Measurements from ENCODE around the gene PPM1D. TPM values are rescaled to one million over a fixed set of nuclear protein-coding genes. Genes with fewer than 3 reads are reported as not detected.

PPM1D gene
- total RNA-seq, 1 donor from 2014 or later: 28.7 TPM

DNA sequence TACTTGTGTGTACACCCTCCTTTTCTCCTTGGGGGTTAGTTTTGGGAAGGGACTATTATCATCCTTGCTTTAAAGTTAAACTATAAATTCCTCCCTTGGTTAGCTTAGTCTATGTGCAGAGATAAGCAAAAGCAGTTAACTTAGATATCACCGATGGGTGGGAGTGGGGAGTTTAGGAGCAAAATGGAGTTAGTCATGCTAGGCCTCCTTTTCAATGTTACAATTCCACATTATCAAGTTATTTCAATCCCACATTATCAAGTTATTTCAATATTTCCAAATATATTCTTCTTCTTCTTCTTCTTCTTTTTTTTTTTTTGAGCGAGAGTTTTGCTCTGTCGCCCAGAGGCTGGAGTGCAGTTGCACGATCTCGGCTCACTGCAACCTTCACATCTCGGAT lies 76.0 kb downstream of the PPM1D start:
- H3K4me1 ChIP-seq (ENCODE audit: insufficient read depth, low read length): peaks cover 6% of the 10 kb centered on the region
- Mint-ChIP-seq H3K27me3 (ENCODE audit: low read depth, unreplicated experiment) (no peaks in the 10 kb centered on the region), H3K36me3 (ENCODE audit: low read depth, unreplicated experiment) (no peaks in the 10 kb centered on the region), H3K4me3 (ENCODE audit: unreplicated experiment) (peak overlapping the region; percentile 73), H3K9me3 (ENCODE audit: unreplicated experiment) (peaks cover 1% of the 10 kb centered on the region), H3K4me1 (ENCODE audit: low read depth, unreplicated experiment) (peaks cover 8% of the 10 kb centered on the region), H3K27ac (ENCODE audit: unreplicated experiment) (no peak overlapping the region)
- H3K27me3 ChIP-seq (ENCODE audit: insufficient read depth, low read length): no peaks in the 10 kb centered on the region
- no peak overlapping the region for H3K4me2 ChIP-seq (ENCODE audit: low read length)
- no peak overlapping the region for H2AFZ ChIP-seq (ENCODE audit: low read depth, low read length)
- H3K9me3 ChIP-seq (ENCODE audit: insufficient read depth, low read depth, low read length): no peaks in the 10 kb centered on the region
- H4K20me1 ChIP-seq (ENCODE audit: insufficient read depth, low read length): no peaks in the 10 kb centered on the region
- FAIRE-seq (no peak), DNase-seq (ENCODE audit: low read depth) (no peak)
- H3K36me3 ChIP-seq (ENCODE audit: insufficient read depth, low read length): no peaks in the 10 kb centered on the region
- no peaks in the 10 kb centered on the region for H3K79me2 ChIP-seq (ENCODE audit: insufficient read depth, low read length)
- H3K27ac ChIP-seq (ENCODE audit: low read depth, low read length): no peak overlapping the region
- no peak for TF ChIP-seq EZH2 (IDR thresholded peaks at IDR 0.05; ENCODE audit: insufficient read depth, low read length)
- H3K4me3 ChIP-seq (ENCODE audit: insufficient read depth, low read depth, low read length): no peak overlapping the region
- no peak overlapping the region for H3K9ac ChIP-seq (ENCODE audit: low read length)

DNA sequence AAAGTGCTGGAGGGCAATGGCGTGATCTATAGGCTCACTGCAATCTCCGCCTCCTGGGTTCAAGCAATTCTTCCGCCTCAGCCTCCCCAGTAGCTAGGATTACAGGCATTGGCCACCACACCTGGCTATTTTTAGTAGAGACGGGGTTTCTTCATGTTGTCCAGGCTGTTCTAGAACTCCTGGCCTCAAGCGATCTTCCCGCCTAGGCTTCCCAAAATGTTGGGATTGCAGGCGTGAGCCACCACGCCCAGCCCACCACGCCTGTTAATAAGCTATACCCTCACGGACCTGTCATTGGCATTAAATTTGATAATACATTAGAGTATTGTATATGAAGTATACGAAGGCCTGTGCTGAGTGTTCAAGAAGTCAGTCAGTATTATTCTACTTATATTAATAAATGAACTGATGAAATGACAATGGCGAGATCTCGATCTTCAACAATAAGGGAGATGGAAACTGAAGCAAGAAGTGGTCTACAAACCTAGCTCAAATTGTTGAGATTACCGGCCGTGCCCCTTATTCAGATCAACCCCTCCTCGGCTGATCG lies 76.8 kb downstream of the PPM1D start:
- Histone ChIP-seq H3K27ac (ENCODE audit: low read depth, low read length) (peak overlapping the region; percentile 71), H3K4me3 (ENCODE audit: insufficient read depth, low read depth, low read length) (peak overlapping the region; percentile 81), H3K36me3 (ENCODE audit: insufficient read depth, low read length) (no peaks in the 10 kb centered on the region), H3K27me3 (ENCODE audit: insufficient read depth, low read length) (no peaks in the 10 kb centered on the region), H2AFZ (ENCODE audit: low read depth, low read length) (peak overlapping the region; percentile 87), H3K9me3 (ENCODE audit: insufficient read depth, low read depth, low read length) (no peaks in the 10 kb centered on the region), H3K4me1 (ENCODE audit: insufficient read depth, low read length) (peaks cover 6% of the 10 kb centered on the region), H4K20me1 (ENCODE audit: insufficient read depth, low read length) (no peaks in the 10 kb centered on the region), H3K79me2 (ENCODE audit: insufficient read depth, low read length) (no peaks in the 10 kb centered on the region), H3K4me2 (ENCODE audit: low read length) (peak overlapping the region; percentile 94), H3K9ac (ENCODE audit: low read length) (peak overlapping the region; percentile 88)
- DNase-seq (ENCODE audit: low read depth) (no peak), FAIRE-seq (no peak)
- Mint-ChIP-seq H3K36me3 (ENCODE audit: low read depth, unreplicated experiment) (no peaks in the 10 kb centered on the region), H3K4me1 (ENCODE audit: low read depth, unreplicated experiment) (peaks cover 8% of the 10 kb centered on the region), H3K27me3 (ENCODE audit: low read depth, unreplicated experiment) (no peaks in the 10 kb centered on the region), H3K9me3 (ENCODE audit: unreplicated experiment) (peaks cover 1% of the 10 kb centered on the region), H3K4me3 (ENCODE audit: unreplicated experiment) (peak overlapping the region; percentile 99), H3K27ac (ENCODE audit: unreplicated experiment) (peak overlapping the region; percentile 91)
- TF ChIP-seq EZH2 (IDR thresholded peaks at IDR 0.05; ENCODE audit: insufficient read depth, low read length): no peak
- TF ChIP-seq, protein P1, sequence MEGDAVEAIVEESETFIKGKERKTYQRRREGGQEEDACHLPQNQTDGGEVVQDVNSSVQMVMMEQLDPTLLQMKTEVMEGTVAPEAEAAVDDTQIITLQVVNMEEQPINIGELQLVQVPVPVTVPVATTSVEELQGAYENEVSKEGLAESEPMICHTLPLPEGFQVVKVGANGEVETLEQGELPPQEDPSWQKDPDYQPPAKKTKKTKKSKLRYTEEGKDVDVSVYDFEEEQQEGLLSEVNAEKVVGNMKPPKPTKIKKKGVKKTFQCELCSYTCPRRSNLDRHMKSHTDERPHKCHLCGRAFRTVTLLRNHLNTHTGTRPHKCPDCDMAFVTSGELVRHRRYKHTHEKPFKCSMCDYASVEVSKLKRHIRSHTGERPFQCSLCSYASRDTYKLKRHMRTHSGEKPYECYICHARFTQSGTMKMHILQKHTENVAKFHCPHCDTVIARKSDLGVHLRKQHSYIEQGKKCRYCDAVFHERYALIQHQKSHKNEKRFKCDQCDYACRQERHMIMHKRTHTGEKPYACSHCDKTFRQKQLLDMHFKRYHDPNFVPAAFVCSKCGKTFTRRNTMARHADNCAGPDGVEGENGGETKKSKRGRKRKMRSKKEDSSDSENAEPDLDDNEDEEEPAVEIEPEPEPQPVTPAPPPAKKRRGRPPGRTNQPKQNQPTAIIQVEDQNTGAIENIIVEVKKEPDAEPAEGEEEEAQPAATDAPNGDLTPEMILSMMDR (IDR thresholded peaks at IDR 0.05; ENCODE audit: insufficient read depth, low read depth, low read length): no peak

DNA sequence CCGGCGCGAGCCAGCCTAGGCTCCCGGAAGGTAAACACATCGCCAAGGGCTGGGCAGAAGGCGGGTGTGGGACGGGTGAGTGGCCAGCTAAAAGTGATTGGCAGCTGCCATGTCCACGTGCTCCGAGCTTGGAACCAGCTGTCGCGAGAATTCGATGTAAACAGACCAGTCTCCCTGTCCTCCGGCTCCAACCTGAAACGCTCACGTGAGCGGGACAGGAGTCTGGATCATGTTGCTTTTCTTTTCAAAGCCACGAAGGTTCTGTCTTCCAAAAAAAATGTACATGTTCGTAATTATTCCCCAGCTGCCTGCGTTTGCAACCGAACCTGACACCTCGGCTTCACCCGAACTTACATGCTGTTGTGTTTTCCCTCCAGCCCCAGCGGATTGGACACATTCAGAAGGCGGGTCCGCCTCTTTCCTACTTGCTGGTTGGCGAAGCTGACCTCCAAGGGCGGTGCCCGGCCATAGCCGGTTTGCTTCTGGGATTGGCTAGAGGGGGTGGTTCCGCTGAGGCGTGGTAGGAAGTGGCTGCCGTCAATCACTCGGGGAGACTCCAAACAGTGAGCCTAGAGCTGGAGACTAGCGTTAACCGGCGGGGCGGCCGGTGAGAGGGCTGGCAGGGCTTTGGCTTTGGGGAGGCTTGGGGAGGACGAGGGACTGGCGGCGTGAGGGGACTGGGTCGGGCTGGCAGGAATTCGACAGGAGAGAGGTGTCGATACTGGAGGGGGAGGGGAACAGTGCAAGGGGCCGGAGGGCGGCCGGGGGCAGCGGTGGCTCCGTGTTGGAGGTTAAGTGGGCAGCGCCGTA lies 77.5 kb downstream of the PPM1D start, which contains the start of gene BCAS3:
Gene BCAS3, plus strand, starts transcription at position 544 of the 810 bp plus-strand sequence.
- DNase-seq (ENCODE audit: low read depth): peak; percentile 98
- no peaks in the 10 kb centered on the region for H3K36me3 Mint-ChIP-seq (ENCODE audit: low read depth, unreplicated experiment)
- Histone ChIP-seq H4K20me1 (ENCODE audit: insufficient read depth, low read length) (no peaks in the 10 kb centered on the region), H3K27ac (ENCODE audit: low read depth, low read length) (peak within 1 kb of the TSS; percentile 71), H3K9ac (ENCODE audit: low read length) (peak within 1 kb of the TSS; percentile 88), H2AFZ (ENCODE audit: low read depth, low read length) (peak within 1 kb of the TSS; percentile 89), H3K27me3 (ENCODE audit: insufficient read depth, low read length) (no peaks in the 10 kb centered on the region), H3K79me2 (ENCODE audit: insufficient read depth, low read length) (no peaks in the 10 kb centered on the region), H3K4me1 (ENCODE audit: insufficient read depth, low read length) (peaks cover 6% of the 10 kb centered on the region), H3K4me3 (ENCODE audit: insufficient read depth, low read depth, low read length) (peak within 1 kb of the TSS; percentile 81), H3K36me3 (ENCODE audit: insufficient read depth, low read length) (no peaks in the 10 kb centered on the region), H3K4me2 (ENCODE audit: low read length) (peak within 1 kb of the TSS; percentile 94), H3K9me3 (ENCODE audit: insufficient read depth, low read depth, low read length) (no peaks in the 10 kb centered on the region)
- peaks cover 8% of the 10 kb centered on the region for H3K4me1 Mint-ChIP-seq (ENCODE audit: low read depth, unreplicated experiment)
- no peak for TF ChIP-seq EZH2 (IDR thresholded peaks at IDR 0.05; ENCODE audit: insufficient read depth, low read length)
- TF ChIP-seq, protein P1 (IDR thresholded peaks at IDR 0.05; ENCODE audit: insufficient read depth, low read depth, low read length): no peak
- no peak for FAIRE-seq
- H3K9me3 Mint-ChIP-seq (ENCODE audit: unreplicated experiment): peaks cover 1% of the 10 kb centered on the region
- H3K27me3 Mint-ChIP-seq (ENCODE audit: low read depth, unreplicated experiment): no peaks in the 10 kb centered on the region
- H3K4me3 Mint-ChIP-seq (ENCODE audit: unreplicated experiment): peak within 1 kb of the TSS; percentile 99
- peak within 1 kb of the TSS; percentile 91 for H3K27ac Mint-ChIP-seq (ENCODE audit: unreplicated experiment)
